RWPE1 (cell line): ENCODE measurements around the gene PTK7.
"Not testable (repeated sequence)": the region's sequence is repeated elsewhere in the genome, so short reads cannot be mapped to it uniquely, and the experiment has no call there.

Experiments used
- CTCF ChIA-PET: fragments of 350-600 bp; sonication (Branson Sonifier 250); formaldehyde crosslinking; extraction: SDS; loops from one replicate; lab custom pipeline; 2021; lab: Yijun Ruan, JAX
- POLR2A ChIA-PET: fragments of 400-600 bp; formaldehyde crosslinking; extraction: SDS; loops from one replicate; lab custom pipeline; 2020; ENCODE audit warnings: antibody characterized with exemption; ENCODE audit not compliant: low non-redundant PET; lab: Yijun Ruan, JAX
- DNase-seq: peaks from one replicate; pipeline ENCODE4 v3.0.0; 2012; ENCODE audit warnings: low spot score
- H3K27ac ChIP-seq: fragments of 450-650 bp; 2 replicates; pipeline ENCODE4 v1.5.1; 2017
- CTCF ChIP-seq: fragments of 450-650 bp; conservative IDR thresholded peaks from 2 replicates; pipeline ENCODE4 v1.5.1; 2017; ENCODE audit warnings: low read depth, mild to moderate bottlenecking

PTK7 gene

GRCh38 chr6:43081043-43081442 lies 4.9 kb downstream of the PTK7 start:
- CTCF ChIA-PET, result no interaction called here
- no peak for TF ChIP-seq CTCF
- no peak for DNase-seq
- no peak overlapping the region for H3K27ac ChIP-seq
- POLR2A ChIA-PET, result interaction anchor here (0.5 kb wide), 1 partner anchor 13 kb away, joined by 5 read pairs; no protein-coding TSS in a partner anchor

- POLR2A ChIA-PET, H3K27ac ChIP-seq, DNase-seq: not testable (repeated sequence)
- CTCF ChIA-PET, result interaction anchor here (0.6 kb wide), 1 partner anchor 11 kb away, joined by 3 read pairs; no protein-coding TSS in a partner anchor
These were observed 5.8 kb downstream of the PTK7 start for GRCh38 chr6:43081922-43082321.

- no peak for DNase-seq
- peak overlapping the region; percentile 8; the same call in 1 of the 2 replicates for H3K27ac ChIP-seq
- TF ChIP-seq CTCF, result no peak
- CTCF ChIA-PET, result interaction anchor here (0.6 to 1.6 kb wide), 3 partner anchors 19 to 61 kb away, joined by 3 to 4 read pairs (median 4); no protein-coding TSS in a partner anchor
- POLR2A ChIA-PET, result no interaction called here
These were observed 6.9 kb downstream of the PTK7 start for GRCh38 chr6:43082806-43083655.

- peak overlapping the region; percentile 28; the same call in 1 of the 2 replicates for H3K27ac ChIP-seq
- DNase-seq, result no peak
- ChIA-PET POLR2A (interaction anchor here (1.2 kb wide), 1 partner anchor 10 kb away, joined by 8 read pairs; no protein-coding TSS in a partner anchor), CTCF (no interaction called here)
- no peak for TF ChIP-seq CTCF
These were observed 10.0 kb downstream of the PTK7 start for GRCh38 chr6:43086022-43086658.

GRCh38 chr6:43088654-43089056 lies 12.5 kb downstream of the PTK7 start:
- ChIA-PET POLR2A (interaction anchor here (0.7 kb wide), 1 partner anchor 65 kb away, joined by 3 read pairs; no protein-coding TSS in a partner anchor), CTCF (interaction anchor here (0.9 kb wide), 1 partner anchor 55 kb away, joined by 3 read pairs; no protein-coding TSS in a partner anchor)
- peak overlapping the region; percentile 69 for H3K27ac ChIP-seq
- DNase-seq, result peak; percentile 92
- no peak for TF ChIP-seq CTCF

- peak overlapping the region; percentile 60 for H3K27ac ChIP-seq
- no peak for DNase-seq
- POLR2A ChIA-PET, result interaction anchor here (0.5 kb wide), 2 partner anchors 16 to 326 kb away, joined by 3 to 4 read pairs; no protein-coding TSS in a partner anchor
- CTCF ChIA-PET, result interaction anchor here (0.8 to 1.8 kb wide), 2 partner anchors 54 to 179 kb away, joined by 5 read pairs; no protein-coding TSS in a partner anchor
- no peak for TF ChIP-seq CTCF
These were observed 13.4 kb downstream of the PTK7 start for GRCh38 chr6:43089467-43089866.
